Activated T-cell treated with anti-CD3 and anti-CD28 coated beads, Interleukin-2, amount 50 U/mL, for 1 hour (primary cell): ENCODE data around the gene BST2.
A peak's percentile ranks its signal among the peaks of the same experiment; 100 is the strongest.
"Not testable (repeated sequence)": the region's sequence is repeated elsewhere in the genome, so short reads cannot be mapped to it uniquely, and the experiment has no call there.

Source experiments
- DNase-seq: peaks from one replicate; pipeline ENCODE4 v3.0.0-alpha.2; 2020

BST2 gene

DNA sequence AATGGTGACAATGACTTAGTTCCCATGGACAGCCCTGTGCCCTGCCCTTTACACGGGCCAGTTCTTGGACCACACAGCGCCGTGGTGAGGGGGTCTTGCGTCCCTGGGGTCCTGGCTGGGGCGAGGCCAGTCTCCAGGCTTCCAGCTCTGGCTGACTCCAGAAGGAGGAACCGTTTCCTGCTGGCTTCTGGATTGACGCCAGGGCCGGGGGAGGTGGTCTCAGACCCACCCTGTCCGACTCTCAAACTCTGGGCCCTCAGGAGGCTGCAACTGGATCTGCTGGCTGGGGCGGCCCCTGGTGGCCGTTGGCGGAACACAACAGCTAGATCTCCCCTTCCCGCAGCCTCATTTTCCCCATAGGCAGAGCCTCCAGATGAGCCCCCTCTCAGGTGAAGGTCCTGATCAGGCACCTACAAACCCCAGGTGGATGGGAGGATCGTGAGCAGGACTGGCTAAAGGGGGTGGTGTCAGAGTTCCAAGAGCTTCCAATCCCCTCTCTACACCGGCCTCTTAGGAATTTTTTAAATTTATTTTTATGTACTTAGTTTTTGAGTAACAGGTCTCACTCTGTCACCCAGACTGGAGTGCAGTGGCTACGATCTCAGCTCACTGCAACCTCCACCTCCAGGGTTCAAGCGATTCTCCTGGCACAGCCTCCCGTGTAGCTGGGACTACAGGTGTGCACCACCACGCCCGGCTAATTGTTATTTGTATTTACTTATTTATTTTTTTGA lies 19.4 kb downstream of the BST2 start:
- peak; percentile 72 for DNase-seq

DNA sequence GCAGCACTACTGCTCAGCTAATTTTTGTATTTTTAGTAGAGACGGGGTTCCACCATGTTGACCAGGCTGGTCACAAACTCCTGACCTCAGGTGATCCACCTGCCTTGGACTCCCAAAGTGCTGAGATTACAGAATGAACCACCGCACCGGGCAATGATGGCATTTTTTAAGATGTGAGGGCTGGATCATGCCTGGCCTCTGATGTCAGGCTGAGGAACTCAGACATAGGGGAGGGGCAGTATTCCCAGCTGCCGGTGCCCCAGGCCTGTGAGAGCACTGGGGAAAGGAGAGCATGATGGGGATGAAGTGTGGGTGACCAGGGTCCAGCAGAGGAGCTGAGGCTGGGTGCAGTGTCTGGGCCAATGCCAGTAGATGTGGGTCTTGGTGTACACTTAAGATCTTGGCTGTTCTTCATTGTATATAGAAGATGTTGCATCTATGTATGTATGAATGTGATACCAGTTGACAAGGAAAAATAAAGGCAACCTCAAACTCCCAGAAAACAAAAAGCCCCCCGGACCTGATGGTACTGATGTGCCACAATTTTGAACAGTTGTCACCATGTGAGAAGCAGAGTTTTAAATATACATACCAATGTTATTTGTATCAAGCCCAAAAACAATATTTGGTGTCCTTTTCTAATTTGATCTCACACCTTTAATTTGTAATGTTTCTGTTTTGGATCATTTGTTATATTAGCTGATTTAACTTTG lies 24.8 kb downstream of the BST2 start:
- no peak for DNase-seq

DNA sequence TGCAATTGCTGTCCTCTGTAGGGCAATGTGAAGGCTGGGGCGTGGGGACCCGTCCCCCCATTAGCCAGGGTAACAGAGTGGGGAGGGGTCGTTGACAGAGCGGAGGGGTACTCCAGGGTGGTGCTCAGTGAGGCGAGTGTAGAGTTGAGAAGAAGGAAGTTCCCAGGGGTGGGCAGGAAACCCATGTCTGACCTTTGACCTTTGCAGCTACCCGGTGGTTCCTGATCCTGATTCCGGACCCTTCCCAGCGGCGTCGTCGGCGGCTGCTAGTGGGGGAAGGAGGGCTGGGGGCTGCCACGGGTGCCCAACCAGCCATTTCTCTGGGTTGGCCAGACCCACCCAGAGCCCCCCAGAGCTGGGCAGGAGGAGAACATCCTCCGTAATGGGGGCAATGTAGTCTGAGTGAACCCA lies 26.2 kb downstream of the BST2 start:
- no peak for DNase-seq

DNA sequence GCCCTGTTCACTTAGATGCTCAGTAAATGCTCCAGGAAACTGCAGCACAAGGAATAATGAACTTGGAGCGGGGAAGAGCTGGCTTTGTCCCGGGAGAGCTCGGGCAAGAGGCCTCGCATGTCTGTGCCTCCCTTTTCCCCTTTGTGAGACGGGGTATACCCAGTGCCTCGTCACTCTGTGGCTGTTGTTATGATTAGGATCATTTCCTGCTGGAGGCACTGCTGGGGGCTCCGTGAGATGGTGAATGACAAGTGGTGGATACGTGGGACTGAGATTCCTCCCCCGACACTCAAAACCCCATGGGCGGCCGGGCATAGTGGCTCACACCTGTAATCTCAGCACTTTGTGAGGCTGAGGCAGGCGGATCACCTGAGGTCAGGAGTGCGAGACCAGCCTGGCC lies 27.2 kb downstream of the BST2 start:
- DNase-seq, result no peak

- no peak for DNase-seq
Observed at GRCh38 chr19:17376935-17377600, 28.4 kb downstream of the BST2 start, which contains the start of gene PLVAP. TSS of gene PLVAP (minus strand) at chr19:17377342. CDS start at chr19:17377288, 54 bp downstream.

- no peak for DNase-seq
Observed at GRCh38 chr19:17370026-17370587, 35.3 kb downstream of the BST2 start.

GRCh38 chr19:17365361-17365760 lies 40.1 kb downstream of the BST2 start:
- no peak for DNase-seq

DNA sequence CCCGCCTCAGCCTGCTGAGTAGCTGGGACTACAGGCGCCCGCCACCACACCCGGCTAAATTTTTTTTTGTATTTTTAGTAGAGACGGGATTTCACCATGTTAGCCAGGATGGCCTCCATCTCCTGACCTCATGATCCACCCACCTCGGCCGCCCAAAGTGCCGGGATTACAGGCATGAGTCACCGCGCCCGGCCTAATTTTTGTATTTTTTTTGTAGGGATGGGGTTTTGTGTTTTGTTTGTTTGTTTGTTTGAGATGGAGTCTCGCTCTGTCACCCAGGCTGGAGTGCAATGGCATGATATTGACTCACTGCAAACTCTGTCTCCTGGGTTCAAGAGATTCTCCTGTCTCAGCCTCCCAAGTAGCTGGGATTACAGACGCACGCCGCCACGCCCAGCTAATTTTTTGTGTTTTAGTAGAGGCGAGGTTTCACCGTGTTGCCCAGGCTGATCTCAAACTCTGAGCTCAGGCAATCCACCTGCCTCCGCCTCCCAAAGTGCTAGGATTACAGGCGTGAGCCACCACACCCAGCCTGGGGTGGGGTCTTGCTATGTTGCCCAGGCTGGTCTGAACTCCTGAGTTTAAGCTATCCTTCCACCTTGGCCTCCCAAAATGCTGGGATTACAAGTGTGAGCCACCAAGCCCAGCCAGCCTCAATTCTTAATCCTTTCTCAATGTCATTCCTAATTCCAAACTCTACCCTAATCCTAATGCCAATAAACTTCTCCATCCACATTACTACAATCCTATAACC lies 41.4 kb downstream of the BST2 start:
- DNase-seq, result not testable (repeated sequence)

GRCh38 chr19:17359905-17360800 lies 45.3 kb downstream of the BST2 start:
- no peak for DNase-seq

DNA sequence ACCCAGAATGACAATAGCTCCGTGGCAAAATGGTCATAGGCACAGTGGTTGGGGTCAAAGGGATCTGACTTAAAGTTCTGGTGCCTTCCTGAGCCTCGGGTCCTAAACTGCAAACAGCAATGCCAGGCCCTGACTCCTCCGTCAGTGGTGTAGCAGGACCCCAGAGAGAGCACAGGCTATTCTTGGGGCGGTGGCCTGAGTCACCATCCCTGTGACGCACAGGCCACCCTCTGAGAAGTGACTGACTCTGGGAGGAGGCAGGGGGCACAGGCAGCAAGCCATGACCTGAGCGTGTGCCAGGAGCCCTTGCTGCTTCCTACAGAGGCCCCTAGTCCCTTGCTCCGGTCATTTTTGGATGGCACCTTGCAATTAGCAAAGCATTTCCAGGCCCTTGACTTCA lies 47.0 kb downstream of the BST2 start:
- no peak for DNase-seq

DNA sequence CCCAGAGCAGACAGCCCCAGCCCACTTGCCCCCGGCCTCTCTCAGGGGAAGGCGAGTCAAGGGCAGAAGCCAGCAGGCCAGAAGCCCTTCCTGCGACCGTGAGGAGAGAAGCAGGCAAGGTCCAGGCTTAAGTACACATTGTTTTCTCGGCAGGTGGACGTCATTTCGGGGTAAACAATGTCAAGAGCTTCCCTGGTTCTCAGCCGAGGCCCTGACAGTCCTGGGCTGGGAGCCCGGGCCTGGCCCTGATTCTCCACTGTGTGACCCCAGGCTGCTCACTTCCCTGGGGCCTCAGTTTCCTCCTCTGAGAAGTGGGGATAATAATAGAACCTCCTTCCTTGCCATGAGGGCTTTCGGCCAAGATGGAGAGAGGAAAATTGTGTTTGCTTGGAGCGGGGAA lies 47.7 kb downstream of the BST2 start:
- DNase-seq, result no peak

DNA sequence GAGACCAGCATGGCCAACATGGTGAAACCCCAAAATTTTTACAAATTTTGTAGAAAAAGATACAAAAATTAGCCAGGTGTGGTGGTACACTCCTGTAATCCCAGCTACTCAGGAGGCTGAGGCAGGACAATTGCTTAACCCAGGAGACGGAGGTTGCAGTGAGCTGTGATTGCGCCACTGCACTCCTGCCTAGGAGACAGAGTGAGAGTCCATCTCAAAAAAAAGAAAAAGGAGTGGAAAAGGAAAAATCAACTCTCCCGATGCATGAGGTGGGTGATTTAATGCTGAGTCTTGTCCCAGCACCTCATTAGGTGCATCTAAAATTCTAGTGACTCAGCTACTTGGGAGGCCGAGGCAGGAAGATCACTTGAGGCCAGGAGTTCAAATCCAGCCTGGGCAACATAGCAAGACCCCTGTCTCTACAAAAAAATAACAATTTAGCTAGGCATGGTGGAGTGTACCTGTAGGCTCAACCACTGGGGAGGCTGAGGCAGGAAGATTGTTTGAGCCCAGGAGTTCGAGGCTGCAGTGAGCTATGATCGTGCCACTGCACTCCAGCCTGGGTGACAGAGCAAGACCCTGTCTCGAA lies 48.3 kb downstream of the BST2 start:
- no peak for DNase-seq

DNA sequence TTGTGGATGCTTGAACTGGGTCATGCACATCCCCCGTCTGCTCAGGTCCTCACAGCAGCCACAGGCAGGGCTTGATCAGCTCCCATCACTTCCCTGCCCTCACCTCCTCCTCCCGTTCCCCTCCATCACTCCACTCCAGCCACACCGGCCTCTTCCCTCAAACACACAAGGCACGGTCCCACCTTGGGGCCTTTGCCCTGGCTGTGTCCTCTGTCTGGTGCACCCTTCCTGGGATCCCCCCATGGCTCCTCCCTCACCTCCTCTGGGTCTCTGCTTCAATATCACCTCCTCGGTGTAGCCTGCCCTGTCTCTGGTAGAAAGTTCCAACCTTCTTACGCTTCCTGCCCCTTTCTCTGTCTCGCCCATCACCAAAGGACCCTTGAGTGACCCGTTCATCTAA lies 52.0 kb downstream of the BST2 start:
- no peak for DNase-seq
